Gastroesophageal sphincter (tissue), 3 donors: ENCODE measurements around the gene EOLA2.

Experiments
- CTCF ChIP-seq, 4 experiments: fragments of 200-600 bp in 2 of 4; fragments of 450-650 bp in 2 of 4; sonication (generic) in 1 of 4; IDR thresholded peaks; one replicate each; pipeline ENCODE4 v1.5.1; 2017 to 2019; ENCODE audit warnings: antibody characterized with exemption in 4 of 4, mild to moderate bottlenecking in 2 of 4, moderate library complexity in 2 of 4
- POLR2A ChIP-seq, 2 donors: fragments of 450-650 bp; IDR thresholded peaks; one replicate each; pipeline ENCODE4 v1.6.1; 2017; ENCODE audit warnings: antibody characterized with exemption in 2 of 2, mild to moderate bottlenecking in 2 of 2, moderate library complexity in 1 of 2
- POLR2AphosphoS5 ChIP-seq: sonication (generic); formaldehyde crosslinking; IDR thresholded peaks from one replicate; pipeline ENCODE4 v1.6.1; 2017; ENCODE audit warnings: antibody characterized with exemption

GRCh38 chrX:149898554-149898953 lies 39.7 kb downstream of the EOLA2 start:
- TF ChIP-seq CTCF (IDR thresholded peaks at IDR 0.05) (no peak), POLR2A (IDR thresholded peaks at IDR 0.05) (no peak), POLR2AphosphoS5 (no peak)
